Activated CD4-positive, CD25-positive, alpha-beta regulatory T cell treated with anti-CD3 and anti-CD28 coated beads, Interleukin-2, amount 50 U/mL, for 72 hours (primary cell): ENCODE measurements around the gene VWA1.
"Not testable (repeated sequence)": the region's sequence is repeated elsewhere in the genome, so short reads cannot be mapped to it uniquely, and the experiment has no call there.

Experiments
- DNase-seq: peaks from one replicate; pipeline ENCODE4 v3.0.0; 2021

The VWA1 gene

DNA sequence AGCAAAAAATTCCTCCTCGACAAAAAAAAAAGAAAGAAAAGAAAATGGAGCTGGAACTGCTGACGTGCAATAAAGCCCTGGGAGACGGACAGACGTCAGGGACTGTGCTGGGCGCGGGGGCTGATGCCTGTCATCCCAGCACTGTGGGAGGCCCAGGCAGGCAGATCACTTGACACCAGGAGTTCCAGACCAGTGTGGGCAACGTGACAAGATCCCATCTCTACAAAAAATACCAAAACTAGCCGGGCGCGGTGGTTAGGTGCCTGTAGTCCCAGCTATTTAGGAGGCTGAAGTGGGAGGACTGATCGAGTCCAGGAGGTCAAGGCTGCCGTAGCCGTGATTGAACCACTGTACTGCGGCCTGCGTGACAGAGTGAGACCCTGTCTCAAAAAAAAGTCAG lies 10.8 kb upstream of the VWA1 start:
- DNase-seq, result no peak

DNA sequence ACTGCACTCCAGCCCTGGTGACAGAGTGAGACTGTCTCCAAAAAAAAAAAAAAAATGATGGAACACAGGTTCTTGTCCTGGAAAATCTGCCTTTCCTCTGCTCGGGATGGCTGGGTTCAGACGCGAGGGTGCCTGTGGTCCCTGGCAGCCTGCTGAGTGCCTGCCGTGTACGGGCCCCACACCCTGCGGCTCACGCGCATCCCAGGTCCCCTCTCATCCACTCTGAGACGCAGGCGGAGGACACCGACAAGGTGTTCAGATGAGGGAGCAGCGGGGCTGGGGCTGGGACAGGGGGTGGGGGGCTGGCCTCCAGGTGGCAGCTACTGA lies 10.1 kb upstream of the VWA1 start:
- no peak for DNase-seq

DNA sequence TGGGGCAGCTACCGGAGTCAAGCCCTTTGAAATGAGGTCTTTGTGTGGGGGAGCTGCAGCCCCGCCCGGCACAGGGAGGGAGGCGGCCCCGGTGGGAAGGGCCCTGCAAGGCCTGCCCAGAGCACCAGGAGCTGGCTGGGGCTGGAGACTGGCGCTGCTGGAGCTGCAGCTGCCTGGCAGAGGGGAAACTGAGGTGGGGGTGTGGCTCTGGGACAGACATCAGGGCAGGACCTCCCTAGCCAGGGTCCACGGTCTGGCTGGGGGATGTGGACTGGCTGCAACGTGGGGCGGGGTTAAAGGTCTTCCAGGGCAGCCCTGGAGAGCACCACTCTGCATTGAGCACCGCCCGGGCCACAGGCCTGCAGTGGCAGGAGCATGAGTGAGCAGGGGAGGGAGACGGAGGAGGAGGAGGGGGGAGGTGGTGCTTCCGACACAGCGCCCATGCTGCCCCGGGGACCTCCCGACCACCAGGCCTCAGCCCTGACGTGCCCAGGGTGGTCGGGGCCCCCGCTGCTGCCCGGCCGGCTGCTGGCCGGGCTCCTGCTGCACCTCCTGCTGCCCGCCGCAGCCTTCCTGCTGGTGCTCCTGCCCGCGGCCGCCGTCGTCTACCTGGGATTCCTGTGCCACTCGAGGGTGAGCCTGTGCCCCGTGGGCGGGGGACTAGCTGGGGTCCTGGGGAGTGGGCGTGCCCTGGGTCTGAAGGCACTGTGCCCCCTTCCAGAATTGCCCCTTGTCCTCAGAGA lies 9.6 kb upstream of the VWA1 start:
- no peak for DNase-seq

DNA sequence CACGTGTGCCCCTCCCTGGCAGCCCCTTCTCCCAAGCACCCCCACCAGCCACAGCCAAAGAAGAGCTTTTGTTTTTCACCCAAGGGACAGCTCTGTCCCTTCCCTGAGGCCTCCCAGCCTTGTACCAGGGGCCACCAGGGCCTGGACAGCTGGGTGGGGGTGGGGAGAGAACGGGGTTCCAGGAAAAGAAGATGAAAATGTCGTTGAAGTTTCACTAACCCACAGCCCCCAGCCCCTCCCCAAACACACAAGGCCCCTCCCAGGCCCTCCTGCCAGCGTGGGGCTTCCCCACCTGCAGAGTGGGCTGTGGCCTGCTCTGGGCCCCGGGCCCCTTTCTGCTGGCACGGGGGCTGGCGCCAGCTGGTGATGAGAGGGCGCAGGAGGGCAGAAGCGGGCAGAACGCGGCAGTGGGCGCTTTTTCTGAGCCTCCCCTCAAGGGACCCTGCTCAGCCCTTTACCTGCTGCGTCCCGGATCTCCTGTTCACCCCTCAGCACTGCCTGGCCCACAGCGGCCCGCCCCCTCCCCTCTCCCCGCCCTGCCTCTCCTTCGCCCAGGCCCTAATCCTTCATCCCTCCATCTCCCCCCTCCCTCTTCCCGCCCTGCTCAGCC lies 8.9 kb upstream of the VWA1 start:
- no peak for DNase-seq

DNA sequence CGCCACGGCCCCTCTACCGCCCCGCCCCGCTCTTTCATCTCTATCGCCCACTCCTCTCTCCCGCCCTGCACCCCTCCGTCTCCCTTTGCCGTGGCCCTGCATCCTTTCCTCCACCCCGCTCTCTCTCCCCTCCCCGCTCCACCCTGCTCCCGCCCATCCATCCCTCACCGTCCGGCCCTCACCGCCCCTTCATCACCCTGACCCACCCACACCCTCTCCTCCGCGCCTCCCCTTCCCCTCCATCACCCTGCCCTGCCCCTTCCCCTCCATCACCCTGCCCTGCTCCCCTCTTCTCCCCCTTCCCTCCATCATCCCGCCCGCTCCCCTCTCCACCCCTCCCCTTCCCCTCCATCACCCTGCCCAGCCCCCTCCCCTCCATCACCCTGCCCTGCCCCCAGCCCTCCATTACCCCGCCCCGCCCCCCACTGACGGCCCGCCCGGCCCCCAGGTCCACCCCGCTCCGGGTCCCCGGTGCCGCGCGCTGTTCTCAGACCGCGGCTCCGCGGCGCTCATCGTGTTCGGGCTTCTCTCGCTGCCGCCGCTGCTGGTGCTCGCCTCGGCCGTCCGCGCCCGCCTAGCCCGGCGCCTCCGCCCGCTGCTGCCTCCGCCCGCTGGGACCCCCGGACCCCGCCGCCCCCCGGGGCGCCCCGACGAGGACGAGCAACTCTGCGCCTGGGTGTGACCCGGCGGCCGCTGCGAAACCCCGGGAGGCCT lies 8.2 kb upstream of the VWA1 start:
- peak; percentile 26 for DNase-seq

DNA sequence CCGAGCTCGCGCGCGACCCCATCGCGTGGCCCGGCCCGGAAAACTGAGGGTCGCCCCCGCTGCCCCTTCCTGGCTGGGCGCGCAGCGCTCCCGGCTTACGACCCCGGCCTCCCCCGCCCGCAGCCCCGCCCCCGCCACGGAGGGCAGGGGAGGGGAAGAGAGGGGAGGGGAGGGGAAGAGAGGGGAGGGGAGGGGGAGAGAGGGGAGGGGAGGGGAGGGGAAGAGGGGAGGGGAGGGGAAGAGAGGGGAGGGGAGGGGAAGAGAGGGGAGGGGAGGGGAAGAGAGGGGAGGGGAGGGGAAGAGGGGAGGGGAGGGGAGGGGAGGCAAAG lies 7.7 kb upstream of the VWA1 start:
- DNase-seq, result no peak

DNA sequence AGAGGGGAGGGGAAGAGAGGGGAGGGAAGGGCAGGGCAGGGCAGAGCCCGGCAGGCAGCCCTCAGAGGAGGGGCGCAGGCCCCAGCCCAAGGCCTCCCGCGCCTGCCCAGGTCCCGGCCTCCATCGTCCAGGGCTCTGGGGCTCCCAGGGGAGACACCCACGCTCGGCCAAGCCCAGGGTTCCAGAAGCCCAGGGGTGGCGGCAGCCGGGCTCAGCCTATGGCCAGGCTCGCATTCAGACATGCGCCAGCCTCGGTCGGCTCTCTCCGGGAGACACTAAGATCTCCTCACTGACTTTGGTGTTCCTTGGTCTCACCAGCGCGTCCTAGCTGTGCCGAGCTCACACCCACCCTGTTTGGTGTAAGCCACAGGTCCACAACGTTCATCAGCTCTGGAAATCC lies 7.3 kb upstream of the VWA1 start:
- DNase-seq, result no peak

DNA sequence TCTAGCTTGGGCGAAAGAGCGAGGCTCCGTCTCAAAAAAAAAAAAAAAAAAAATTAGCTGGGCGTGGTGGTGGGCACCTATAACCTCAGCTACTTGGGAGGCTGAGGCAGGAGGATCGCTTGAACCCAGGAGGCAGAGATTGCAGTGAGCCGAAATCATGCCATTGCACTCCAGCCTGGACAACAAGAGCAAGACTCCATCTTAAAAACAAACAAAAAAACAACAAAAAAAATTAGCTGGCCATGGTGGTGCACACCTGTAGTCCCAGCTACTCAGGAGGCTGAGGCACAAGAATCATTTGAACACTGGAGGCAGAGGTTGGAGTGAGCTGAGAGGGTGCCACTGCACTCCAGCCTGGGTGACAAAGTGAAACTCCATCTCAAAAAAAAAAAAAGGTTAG lies 6.5 kb upstream of the VWA1 start:
- not testable (repeated sequence) for DNase-seq

DNA sequence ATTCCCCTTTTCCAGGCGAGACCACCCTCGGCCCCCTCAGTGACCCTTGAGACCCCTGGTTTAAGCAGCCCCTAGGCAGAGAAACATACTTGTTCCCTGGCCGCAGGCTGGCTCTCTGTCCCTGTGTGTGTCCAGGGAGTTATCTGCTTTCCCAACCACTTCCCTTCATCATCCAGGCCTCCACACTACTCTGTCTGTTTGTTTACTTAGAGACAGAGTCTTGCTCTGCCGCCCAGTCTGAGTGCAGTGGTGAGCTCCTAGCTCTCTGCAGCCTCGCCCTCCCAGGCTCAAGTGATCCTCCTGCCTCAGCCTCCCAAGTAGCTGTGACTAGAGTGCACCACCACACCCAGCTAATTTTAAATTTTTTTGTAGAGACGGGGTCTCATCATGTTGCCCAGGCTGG lies 5.8 kb upstream of the VWA1 start:
- no peak for DNase-seq

DNA sequence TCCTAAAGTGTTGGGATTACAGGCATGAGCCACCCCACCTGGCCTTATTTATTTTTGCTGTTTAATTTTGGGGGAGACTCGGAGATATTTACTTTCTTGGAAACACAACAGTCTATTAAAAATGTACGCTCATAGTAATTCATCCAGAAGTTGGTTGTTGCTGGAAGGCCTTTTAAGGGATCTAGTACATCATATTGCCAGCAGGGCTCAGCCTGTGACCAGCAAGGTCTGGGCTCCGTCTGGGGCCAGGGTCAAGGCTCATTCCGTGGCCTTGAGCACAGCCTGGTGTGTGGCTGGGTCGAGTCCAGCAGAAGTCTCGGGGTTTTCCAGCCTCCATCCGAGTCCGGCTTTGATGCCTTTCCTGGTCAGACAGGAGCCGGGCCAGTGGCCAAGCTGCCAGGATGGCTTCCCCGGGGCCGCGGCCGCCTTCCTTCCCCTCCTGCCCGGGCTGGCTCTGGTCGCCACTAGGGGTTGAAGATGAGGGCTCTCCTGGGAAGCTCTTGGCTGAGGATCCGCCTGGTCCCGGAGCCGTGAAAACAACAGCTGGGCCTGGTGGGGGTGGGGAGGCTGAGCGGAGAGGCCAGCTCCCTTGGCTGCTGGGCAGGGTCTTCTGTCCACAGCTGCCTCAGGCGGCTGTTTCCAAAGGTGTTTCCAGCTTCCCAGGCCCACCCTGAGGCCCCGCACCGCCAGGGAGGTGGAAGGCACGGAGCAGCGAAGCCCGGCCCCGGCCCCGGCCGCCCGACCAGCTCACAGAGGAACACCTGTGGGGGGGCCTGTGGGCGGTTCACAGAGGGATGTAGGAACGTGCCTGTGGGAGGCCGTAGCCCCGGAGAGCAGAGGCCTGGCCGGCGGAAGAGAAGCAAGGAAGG lies 5.1 kb upstream of the VWA1 start:
- DNase-seq, result no peak

DNA sequence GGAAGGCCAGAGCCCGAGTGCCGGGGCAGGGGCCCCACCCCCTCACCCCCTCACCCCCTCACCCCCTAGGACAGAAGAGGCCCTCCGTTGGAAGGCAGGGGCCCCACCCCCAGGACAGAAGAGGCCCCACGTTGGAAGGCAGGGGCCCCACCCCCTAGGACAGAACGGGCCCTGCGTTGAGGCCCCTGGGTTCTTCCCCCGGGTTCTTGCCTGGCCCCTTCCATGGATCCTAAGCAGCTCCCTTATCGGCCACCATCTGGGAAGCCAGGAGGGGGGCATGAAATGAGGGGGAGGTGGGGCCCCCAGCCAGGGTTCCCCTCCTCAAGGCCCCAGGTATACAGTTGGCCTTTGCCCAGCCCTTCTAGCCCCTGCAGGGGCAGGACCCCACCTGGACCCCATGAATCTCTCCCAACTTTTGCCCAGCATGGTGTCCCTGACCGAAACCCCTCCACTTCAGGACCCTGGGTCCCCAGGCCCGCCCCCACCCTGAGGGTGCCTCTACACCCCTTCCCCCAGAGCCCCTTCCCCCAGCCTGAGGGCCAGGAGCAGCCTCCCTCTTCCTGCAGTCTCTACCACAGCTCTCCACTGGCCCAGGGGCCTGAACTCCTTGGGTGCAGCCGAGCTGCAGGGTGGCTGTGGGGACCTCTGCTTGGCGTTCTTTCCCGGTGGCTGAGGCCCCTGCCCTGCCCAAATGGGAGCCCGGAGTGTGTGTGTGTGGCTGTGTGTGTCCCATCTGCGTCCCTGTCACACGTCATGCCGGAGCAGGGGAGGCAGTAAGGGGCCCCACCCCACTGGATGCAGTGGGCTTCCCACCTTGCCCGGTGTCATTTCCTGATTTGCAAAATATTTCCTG lies 4.3 kb upstream of the VWA1 start:
- DNase-seq, result no peak

DNA sequence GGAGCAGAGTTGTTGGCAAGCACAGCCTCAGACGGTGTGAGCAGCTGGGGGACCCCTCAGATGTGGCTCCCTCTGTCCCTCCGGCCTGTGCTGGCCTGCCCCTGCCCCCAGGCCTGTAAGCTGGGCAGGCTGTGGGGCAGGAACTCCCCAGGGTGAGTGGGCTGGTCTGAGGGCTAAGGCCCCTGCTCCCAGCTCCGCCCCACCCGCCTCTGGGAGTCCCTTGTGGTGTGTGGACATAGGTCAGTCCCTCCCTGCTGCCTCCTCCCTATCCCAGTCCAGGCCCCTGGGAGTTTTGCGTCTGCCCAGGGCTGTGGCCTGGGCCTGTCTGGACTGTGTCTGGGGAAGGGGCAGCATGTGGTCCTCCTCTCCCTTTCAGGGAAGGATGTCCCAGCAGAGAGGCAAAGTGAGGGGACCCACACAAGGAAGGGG lies 3.6 kb upstream of the VWA1 start:
- DNase-seq, result no peak

DNA sequence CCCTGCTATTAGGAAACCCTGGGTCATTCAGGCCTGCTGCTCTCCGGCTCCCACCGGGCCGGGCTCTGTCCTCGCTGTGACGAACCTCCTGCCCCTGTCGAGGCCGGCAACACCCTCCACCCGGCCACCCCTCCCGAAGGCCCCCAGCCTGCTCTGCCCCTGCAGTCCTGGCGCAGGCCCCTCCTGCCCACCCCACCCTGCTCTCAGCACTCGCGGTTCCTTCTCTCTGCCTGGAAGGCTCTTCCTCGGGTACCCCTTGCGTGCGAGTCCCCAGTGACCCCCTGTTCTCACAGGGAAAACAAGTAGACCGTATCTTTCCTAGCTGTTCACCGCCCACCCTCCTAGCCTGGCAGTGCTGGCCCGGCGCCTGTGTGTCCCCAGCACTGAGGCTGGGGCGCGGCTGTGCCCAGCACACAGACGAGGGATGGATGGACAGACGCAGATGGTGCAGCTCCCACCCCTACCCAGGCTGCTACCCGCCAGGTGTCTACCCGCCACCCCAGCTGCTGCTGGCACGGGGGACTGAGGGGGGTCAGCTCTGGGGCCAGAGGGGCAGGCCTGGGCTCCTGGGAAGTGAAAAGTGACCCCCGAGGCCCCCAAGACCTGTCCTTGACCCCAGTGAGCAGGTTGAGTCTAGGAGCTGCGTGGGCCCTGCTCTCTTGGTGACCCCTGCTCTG lies 3.1 kb upstream of the VWA1 start:
- no peak for DNase-seq

DNA sequence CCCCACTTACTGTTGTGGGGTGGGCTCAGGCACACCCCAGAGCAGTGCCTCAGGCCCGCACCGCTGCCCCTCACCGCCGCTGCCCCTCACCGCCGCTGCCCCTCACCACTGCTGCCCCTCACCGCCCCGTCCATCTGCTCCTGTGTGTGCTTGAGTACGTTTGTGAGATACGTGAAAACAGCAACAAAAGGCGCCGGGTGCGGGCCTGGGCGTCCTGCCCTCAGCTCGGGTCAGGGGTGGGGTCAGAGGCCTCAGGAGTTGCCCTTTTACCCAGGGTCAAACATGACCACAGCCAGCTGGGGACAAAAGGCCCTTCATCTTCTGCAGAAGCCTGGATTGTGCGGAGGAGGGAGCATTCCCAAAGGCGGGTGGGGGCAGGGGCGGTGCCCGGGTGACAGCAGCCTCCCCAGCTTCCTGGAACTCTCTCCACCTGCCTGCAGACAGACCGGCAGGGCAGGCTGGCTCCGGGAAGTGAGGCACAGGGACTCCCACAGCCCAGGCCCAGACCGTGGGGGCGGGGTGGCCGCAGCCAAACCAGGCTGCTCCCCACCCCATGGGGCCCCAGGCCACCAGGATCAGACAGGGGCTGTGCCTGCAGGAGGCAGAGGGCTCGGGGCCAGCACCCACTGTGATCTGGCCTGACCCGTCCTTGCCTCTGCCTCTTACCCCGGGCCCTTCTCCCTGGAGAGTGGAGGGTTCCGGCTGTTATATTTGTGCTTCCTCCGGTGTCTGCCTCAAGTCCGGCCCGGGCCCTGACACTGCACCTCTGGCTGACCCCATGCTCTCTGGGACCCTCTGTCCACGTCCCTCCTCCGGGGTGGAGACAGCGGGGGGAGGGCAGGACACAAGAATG lies 2.3 kb upstream of the VWA1 start:
- peak; percentile 28 for DNase-seq

DNA sequence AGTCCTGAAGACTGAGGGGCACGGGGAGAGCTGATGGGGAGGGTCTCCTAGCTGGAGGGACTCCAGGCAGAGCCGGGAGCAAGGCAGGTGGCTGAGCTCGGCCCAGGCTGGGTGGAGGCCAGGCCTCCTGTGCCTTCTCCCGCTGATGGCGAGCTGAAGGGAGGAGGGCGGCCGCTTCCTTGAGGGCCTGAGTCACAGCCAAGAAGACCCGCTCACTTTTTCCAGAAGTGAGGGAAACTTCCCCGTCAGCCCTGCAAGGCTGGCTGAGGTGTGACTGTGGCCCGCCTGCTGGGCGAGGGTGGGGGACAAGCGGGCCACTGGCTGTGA lies 1.7 kb upstream of the VWA1 start:
- peak; percentile 28 for DNase-seq

DNA sequence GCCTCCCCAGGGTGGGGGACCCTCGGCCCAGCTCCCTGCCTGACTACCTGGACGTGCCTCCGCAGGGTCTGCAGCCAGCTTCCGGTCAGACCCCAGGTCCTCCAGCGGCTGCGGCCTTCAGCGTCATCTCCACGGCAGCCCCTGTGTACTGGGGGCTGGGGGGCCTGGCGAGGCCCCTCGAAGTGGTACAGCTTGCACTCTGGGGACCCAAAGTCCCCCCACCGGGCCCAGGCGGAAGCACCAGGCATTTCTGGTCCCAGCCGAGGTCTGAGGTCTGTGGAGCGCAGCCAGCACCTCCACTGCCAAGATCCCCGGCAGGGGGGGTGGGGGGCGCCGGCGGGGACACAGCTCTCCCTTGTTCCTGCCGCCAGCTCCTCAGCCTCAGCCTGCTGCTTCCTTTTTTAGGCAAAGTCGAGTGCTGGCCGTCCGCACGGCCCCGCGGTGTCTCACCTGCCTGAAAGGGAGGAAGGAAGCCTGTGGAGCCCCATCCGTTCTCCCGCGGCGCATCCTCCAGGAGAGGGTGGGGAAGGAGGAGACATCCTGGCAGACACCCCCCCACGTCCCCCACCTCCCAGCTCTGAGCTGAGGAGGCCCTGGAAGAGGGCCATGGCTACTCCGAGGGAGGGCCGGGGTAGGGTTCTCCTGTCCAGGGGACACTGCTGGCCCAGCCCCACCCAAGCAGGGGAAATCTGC lies 1.2 kb upstream of the VWA1 start:
- DNase-seq, result peak; percentile 28

DNA sequence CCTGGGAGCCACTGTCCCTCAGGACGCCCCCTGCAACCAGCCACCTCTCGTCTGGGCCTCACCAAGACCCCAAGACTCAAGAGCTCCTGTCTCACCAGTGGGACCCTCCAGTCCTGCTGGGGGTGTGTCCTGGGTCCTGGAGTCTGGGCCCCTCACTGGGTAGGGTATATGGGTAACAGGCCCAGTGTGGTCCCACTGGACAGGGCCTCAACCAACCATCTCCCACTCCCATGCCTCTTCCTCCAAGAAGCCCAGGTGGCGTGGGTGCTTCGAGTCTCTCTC lies 725 bp upstream of the VWA1 start:
- DNase-seq, result no peak

DNA sequence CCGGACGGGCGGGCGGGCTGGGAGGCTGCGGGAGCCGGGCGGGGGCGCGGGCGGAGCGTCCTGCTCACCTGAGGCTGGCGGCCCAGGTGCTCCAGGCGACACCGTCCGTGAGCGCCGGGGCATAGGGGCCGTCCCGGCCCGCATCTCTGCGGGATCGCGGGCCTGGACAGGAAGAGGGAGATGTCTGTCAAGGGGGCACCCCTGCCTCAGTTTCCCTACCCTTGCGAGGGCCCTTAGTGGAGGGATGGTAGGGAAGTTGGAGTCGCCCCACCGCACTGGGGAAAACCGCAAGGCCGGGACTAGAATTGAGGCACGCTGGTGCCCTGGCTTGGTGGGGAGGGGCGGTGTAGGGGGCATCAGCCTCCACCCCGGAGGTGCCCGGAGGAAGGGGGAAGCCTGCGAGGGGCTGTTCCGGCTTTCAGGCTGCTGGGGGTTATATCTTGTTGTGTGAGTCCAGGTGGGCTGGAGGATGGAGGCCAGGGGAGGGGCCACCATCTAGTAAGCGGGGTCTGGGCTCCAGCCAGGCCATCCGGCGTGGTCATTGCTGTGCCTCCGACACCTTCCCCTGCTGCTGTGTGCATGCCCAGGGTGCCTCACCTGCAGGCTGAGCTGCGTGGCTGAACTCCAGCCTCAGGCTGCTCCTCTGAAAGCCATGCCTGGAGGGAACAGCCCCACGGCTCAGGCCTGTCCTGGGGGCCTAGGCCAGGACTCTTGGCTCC lies 580 bp downstream of the VWA1 start:
- no peak for DNase-seq

DNA sequence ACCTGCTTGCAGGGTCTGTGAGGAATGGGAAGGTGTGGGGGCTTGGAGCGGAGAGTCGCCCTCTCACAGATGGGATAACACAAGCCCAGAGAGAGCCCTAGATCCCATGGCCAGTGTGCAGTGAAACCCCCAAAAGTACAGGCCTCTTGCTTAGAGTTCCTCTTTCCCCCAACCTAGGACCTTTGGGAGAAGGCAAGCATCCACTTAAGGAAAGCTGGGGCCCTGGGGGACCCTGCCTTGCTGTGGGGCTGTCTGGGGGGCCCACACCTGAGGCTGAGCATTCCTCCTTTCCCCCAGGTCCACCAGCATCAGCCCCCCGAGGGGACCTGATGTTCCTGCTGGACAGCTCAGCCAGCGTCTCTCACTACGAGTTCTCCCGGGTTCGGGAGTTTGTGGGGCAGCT lies 1.1 kb downstream of the VWA1 start:
- DNase-seq, result no peak
